HepG2 (cell line): ENCODE data around the gene PATE4. TPM values are rescaled to one million over a fixed set of nuclear protein-coding genes. Genes with fewer than 3 reads are reported as not detected.

Experiments used
- CEBPG ChIP-seq: IDR thresholded peaks from 2 replicates; pipeline ENCODE4 v1.6.1; 2016
- CHD4 ChIP-seq: fragments of 200-600 bp; sonication (generic); IDR thresholded peaks from 2 replicates; pipeline ENCODE4 v1.7.0; 2017; ENCODE audit warnings: mild to moderate bottlenecking, low read length, borderline replicate concordance
- EZH2 ChIP-seq: conservative IDR thresholded peaks from 2 replicates; pipeline ENCODE4 v1.6.1; 2012; ENCODE audit warnings: mild to moderate bottlenecking, low read depth, low read length, moderate library complexity
- HNRNPH1 ChIP-seq: fragments of 200-400 bp; formaldehyde crosslinking; optimal IDR thresholded peaks from 2 replicates; pipeline ENCODE3; 2017; ENCODE audit warnings: mild to moderate bottlenecking, low read depth, low read length
- HOXA9 ChIP-seq: sonication (generic); formaldehyde crosslinking; IDR thresholded peaks from 2 replicates; pipeline ENCODE4 v1.8.1; 2022; ENCODE audit warnings: missing genetic modification reagents, mild to moderate bottlenecking, moderate library complexity, borderline replicate concordance
- KDM2A ChIP-seq: sonication (generic); formaldehyde crosslinking; IDR thresholded peaks from 2 replicates; pipeline ENCODE4 v1.4.0; 2020; ENCODE audit warnings: low read depth, missing genetic modification reagents, borderline replicate concordance
- MBNL3 ChIP-seq: fragments of 250-450 bp; sonication (Bioruptor Pico); conservative IDR thresholded peaks from 2 replicates; pipeline ENCODE4 v1.8.0; 2022; ENCODE audit warnings: mild to moderate bottlenecking, inconsistent platforms
- PAX8 ChIP-seq: sonication (generic); formaldehyde crosslinking; IDR thresholded peaks from 2 replicates; pipeline ENCODE4 v1.8.0; 2022; ENCODE audit warnings: mild to moderate bottlenecking, missing genetic modification reagents, borderline replicate concordance
- POGZ ChIP-seq: sonication (generic); formaldehyde crosslinking; IDR thresholded peaks from 2 replicates; pipeline ENCODE4 v1.4.0; 2020; ENCODE audit warnings: mild to moderate bottlenecking, missing genetic modification reagents
- RNF2 ChIP-seq: fragments of 450-650 bp; conservative IDR thresholded peaks from 2 replicates; pipeline ENCODE4 v1.6.1; 2016; ENCODE audit warnings: low read depth
- ZKSCAN8 ChIP-seq: IDR thresholded peaks from 2 replicates; pipeline ENCODE4 v1.6.1; 2016; ENCODE audit warnings: borderline replicate concordance, missing genetic modification reagents, missing compliant biosample characterization
- ZNF136 ChIP-seq: sonication (generic); formaldehyde crosslinking; IDR thresholded peaks from 2 replicates; pipeline ENCODE4 v1.8.1; 2022; ENCODE audit warnings: low read depth, mild to moderate bottlenecking, moderate library complexity, missing genetic modification reagents
- ZNF20 ChIP-seq: sonication (generic); formaldehyde crosslinking; IDR thresholded peaks from 2 replicates; pipeline ENCODE4 v1.4.0; 2020; ENCODE audit warnings: mild to moderate bottlenecking, moderate library complexity, missing genetic modification reagents
- ZNF24 ChIP-seq: fragments of 450-650 bp; IDR thresholded peaks from 2 replicates; pipeline ENCODE4 v1.6.1; 2017; ENCODE audit warnings: antibody characterized with exemption, mild to moderate bottlenecking
- ZNF549 ChIP-seq: sonication (generic); formaldehyde crosslinking; IDR thresholded peaks from 2 replicates; pipeline ENCODE4 v1.5.0; 2020; ENCODE audit warnings: missing genetic modification reagents
- ZNF605 ChIP-seq: sonication (generic); formaldehyde crosslinking; IDR thresholded peaks from 2 replicates; pipeline ENCODE4 v1.8.0; 2022; ENCODE audit warnings: mild to moderate bottlenecking, missing genetic modification reagents
- ZNF713 ChIP-seq: sonication (generic); formaldehyde crosslinking; IDR thresholded peaks from 2 replicates; pipeline ENCODE4 v1.4.0; 2020; ENCODE audit warnings: mild to moderate bottlenecking, missing genetic modification reagents
- ZNF782 ChIP-seq: sonication (generic); formaldehyde crosslinking; IDR thresholded peaks from 2 replicates; pipeline ENCODE4 v1.4.0; 2020; ENCODE audit warnings: missing genetic modification reagents, mild to moderate bottlenecking, borderline replicate concordance
- ZNF816 ChIP-seq: sonication (generic); formaldehyde crosslinking; IDR thresholded peaks from 2 replicates; pipeline ENCODE4 v1.8.0; 2022; ENCODE audit warnings: missing genetic modification reagents, mild to moderate bottlenecking, borderline replicate concordance
- ZZZ3 ChIP-seq: sonication (generic); formaldehyde crosslinking; IDR thresholded peaks from 2 replicates; pipeline ENCODE4 v1.4.0; 2020; ENCODE audit warnings: missing genetic modification reagents, mild to moderate bottlenecking, borderline replicate concordance
- polyA plus RNA-seq, 8 experiments: library from polyadenylated mRNA; depleted of rRNA in 3 of 8; stranded (reverse) in 7 of 8; unstranded in 1 of 8; fragments of >200 nt; fragmentation: Illumina TruSeq in 4 of 8; extraction: Trizol in 4 of 8; gene quantifications; 2 replicates each; pipeline versions ENCODE4 v1.2.1 to v1.2.3, GENCODE V29; 2011 to 2016; ENCODE audit warnings: low read depth in 4 of 8, missing spikeins in 1 of 8, mixed read lengths in 1 of 8; ENCODE audit not compliant: insufficient read depth in 1 of 8
- total RNA-seq, 5 experiments: library from RNA; depleted of rRNA; stranded (reverse); fragments of >200 nt; fragmentation: Illumina TruSeq; extraction: Trizol; gene quantifications; 2 replicates each; pipeline ENCODE4 v1.2.3, GENCODE V29; 2016; ENCODE audit warnings: low read depth in 1 of 5
- TF ChIP-seq, protein P1 (sequence below): sonication (generic); formaldehyde crosslinking; IDR thresholded peaks from 2 replicates; pipeline ENCODE4 v1.5.0; 2020; ENCODE audit warnings: missing genetic modification reagents
- TF ChIP-seq, protein P2 (sequence below): sonication (generic); formaldehyde crosslinking; conservative IDR thresholded peaks from 2 replicates; pipeline ENCODE4 v1.8.0; 2022; ENCODE audit warnings: mild to moderate bottlenecking, moderate library complexity, missing genetic modification reagents
- TF ChIP-seq, protein P3 (sequence below): sonication (generic); formaldehyde crosslinking; IDR thresholded peaks from 2 replicates; pipeline ENCODE4 v1.4.0; 2020; ENCODE audit warnings: missing genetic modification reagents, borderline replicate concordance
- TF ChIP-seq, protein P4 (sequence below): sonication (generic); formaldehyde crosslinking; IDR thresholded peaks from 2 replicates; pipeline ENCODE4 v1.9.0; 2021; ENCODE audit warnings: missing genetic modification reagents, borderline replicate concordance

The PATE4 gene
- total and polyA plus RNA-seq, 2 of the 13 experiments (the other 11 are each of a cell fraction or from before 2014, with no cell fraction given), result not detected

DNA sequence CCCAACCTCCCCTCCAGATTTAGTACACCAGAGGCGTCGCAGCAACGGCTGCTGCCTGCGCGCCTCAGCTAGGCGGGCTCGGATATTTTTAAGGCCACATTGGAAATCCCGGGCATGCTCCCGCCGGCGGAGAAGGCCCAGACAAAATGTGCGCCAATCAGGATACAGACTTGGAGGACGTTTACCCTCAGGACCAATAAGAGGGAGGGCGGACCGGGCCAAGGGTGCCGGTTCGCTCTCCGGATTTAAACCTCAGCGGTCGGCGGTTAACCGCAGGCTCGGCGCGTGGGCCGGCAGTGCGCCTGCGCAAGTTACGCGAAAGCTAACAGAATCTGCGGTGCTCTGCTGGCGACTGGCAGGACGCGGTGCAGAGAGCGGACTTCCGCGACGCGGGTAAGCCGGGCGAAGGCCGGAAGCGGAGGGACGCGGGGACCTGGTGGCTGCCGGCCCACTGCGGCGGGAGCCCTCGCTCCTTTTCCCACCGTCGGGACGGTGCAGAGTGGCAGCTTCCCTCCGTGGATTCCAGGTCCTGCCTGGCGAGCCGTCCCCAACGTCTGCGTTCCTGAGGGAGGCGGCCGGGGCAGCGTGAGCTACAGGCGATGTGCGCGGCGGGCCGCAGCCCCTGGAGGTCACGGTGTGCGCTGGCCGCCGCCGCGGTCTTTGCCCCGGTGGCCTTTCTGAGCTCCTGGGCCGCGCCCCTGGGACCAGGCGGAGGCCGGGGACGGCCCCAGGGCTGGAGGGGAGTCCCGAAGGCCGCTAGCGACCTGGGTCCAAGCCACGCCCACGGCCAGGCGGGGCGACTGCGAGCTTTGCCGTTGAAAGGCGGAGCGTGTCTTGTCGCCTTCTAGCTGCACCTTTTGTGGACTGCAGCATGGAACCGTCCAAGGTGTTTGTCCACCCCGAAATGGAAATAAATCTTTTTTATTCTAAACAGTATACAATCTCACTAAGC lies 54.5 kb downstream of the PATE4 start, which contains the start of gene HYLS1 (continued):
- no peak for TF ChIP-seq HNRNPH1
- TF ChIP-seq MBNL3, result no peak
- TF ChIP-seq ZNF713 (CRISPR knock-in tag), result no peak
- no peak for TF ChIP-seq HOXA9 (CRISPR knock-in tag)
- no peak for TF ChIP-seq PAX8 (CRISPR knock-in tag)
- no peak for TF ChIP-seq ZKSCAN8
- peak; percentile 74 for TF ChIP-seq RNF2
- TF ChIP-seq ZNF136 (CRISPR knock-in tag), result no peak
- TF ChIP-seq KDM2A, result peak; percentile 71
- TF ChIP-seq, protein P1, sequence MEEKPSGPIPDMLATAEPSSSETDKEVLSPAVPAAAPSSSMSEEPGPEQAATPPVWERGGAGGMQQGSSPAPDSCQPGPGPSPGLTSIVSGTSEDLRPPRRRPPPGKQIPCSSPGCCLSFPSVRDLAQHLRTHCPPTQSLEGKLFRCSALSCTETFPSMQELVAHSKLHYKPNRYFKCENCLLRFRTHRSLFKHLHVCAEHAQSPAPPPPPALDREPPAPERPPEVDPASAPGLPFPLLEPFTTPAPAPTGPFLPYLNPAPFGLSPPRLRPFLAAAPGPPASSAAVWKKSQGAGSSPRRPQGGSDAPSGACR, result peak; percentile 38; the same call in 1 of the 2 replicates
- TF ChIP-seq, protein P2, sequence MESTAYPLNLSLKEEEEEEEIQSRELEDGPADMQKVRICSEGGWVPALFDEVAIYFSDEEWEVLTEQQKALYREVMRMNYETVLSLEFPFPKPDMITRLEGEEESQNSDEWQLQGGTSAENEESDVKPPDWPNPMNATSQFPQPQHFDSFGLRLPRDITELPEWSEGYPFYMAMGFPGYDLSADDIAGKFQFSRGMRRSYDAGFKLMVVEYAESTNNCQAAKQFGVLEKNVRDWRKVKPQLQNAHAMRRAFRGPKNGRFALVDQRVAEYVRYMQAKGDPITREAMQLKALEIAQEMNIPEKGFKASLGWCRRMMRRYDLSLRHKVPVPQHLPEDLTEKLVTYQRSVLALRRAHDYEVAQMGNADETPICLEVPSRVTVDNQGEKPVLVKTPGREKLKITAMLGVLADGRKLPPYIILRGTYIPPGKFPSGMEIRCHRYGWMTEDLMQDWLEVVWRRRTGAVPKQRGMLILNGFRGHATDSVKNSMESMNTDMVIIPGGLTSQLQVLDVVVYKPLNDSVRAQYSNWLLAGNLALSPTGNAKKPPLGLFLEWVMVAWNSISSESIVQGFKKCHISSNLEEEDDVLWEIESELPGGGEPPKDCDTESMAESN, result peak; percentile 69
- no peak; the same call in 1 of the 2 replicates for TF ChIP-seq ZNF605 (CRISPR knock-in tag)
- TF ChIP-seq, protein P3, sequence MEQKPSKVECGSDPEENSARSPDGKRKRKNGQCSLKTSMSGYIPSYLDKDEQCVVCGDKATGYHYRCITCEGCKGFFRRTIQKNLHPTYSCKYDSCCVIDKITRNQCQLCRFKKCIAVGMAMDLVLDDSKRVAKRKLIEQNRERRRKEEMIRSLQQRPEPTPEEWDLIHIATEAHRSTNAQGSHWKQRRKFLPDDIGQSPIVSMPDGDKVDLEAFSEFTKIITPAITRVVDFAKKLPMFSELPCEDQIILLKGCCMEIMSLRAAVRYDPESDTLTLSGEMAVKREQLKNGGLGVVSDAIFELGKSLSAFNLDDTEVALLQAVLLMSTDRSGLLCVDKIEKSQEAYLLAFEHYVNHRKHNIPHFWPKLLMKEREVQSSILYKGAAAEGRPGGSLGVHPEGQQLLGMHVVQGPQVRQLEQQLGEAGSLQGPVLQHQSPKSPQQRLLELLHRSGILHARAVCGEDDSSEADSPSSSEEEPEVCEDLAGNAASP (CRISPR knock-in tag), result peak; percentile 11; the same call in 1 of the 2 replicates
- TF ChIP-seq ZNF20 (CRISPR knock-in tag), result no peak
- peak; percentile 74 for TF ChIP-seq POGZ (CRISPR knock-in tag)
- TF ChIP-seq CHD4, result no peak
- TF ChIP-seq CEBPG, result no peak
- no peak for TF ChIP-seq EZH2
- no peak for TF ChIP-seq ZNF816 (CRISPR knock-in tag)
- no peak for TF ChIP-seq ZZZ3 (CRISPR knock-in tag)
- no peak for TF ChIP-seq ZNF549
- TF ChIP-seq, protein P4, sequence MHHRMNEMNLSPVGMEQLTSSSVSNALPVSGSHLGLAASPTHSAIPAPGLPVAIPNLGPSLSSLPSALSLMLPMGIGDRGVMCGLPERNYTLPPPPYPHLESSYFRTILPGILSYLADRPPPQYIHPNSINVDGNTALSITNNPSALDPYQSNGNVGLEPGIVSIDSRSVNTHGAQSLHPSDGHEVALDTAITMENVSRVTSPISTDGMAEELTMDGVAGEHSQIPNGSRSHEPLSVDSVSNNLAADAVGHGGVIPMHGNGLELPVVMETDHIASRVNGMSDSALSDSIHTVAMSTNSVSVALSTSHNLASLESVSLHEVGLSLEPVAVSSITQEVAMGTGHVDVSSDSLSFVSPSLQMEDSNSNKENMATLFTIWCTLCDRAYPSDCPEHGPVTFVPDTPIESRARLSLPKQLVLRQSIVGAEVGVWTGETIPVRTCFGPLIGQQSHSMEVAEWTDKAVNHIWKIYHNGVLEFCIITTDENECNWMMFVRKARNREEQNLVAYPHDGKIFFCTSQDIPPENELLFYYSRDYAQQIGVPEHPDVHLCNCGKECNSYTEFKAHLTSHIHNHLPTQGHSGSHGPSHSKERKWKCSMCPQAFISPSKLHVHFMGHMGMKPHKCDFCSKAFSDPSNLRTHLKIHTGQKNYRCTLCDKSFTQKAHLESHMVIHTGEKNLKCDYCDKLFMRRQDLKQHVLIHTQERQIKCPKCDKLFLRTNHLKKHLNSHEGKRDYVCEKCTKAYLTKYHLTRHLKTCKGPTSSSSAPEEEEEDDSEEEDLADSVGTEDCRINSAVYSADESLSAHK (CRISPR knock-in tag), result no peak
- no peak for TF ChIP-seq ZNF782 (CRISPR knock-in tag)
- TF ChIP-seq ZNF24, result no peak
